PC-3 (cell line): ENCODE data around the gene SLC43A2.

Experiments used
- EZH2phosphoT487 ChIP-seq: fragments of 300-600 bp; sonication (generic); IDR thresholded peaks from 2 replicates; pipeline ENCODE4 v1.6.1; 2018; ENCODE audit warnings: mild to moderate bottlenecking, antibody characterized with exemption, low read length, borderline replicate concordance
- TF ChIP-seq, protein P1 (sequence below): fragments of 300-600 bp; sonication (generic); conservative IDR thresholded peaks from 2 replicates; pipeline ENCODE4 v1.5.1; 2017; ENCODE audit warnings: antibody characterized with exemption, low read depth, mild to moderate bottlenecking, low read length

- TF ChIP-seq, protein P1, sequence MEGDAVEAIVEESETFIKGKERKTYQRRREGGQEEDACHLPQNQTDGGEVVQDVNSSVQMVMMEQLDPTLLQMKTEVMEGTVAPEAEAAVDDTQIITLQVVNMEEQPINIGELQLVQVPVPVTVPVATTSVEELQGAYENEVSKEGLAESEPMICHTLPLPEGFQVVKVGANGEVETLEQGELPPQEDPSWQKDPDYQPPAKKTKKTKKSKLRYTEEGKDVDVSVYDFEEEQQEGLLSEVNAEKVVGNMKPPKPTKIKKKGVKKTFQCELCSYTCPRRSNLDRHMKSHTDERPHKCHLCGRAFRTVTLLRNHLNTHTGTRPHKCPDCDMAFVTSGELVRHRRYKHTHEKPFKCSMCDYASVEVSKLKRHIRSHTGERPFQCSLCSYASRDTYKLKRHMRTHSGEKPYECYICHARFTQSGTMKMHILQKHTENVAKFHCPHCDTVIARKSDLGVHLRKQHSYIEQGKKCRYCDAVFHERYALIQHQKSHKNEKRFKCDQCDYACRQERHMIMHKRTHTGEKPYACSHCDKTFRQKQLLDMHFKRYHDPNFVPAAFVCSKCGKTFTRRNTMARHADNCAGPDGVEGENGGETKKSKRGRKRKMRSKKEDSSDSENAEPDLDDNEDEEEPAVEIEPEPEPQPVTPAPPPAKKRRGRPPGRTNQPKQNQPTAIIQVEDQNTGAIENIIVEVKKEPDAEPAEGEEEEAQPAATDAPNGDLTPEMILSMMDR, result no peak
- no peak for TF ChIP-seq EZH2phosphoT487
These were observed 25.1 kb upstream of the SLC43A2 start for GRCh38 chr17:1653735-1654134.
